GM12865 (cell line): ENCODE results near the gene HIPK2.

Experiments
- DNase-seq: peaks from one replicate; pipeline ENCODE4 v3.0.0; 2010; ENCODE audit warnings: low read depth
- H3K4me3 ChIP-seq: 2 replicates; pipeline ENCODE4 v1.5.1; 2011; ENCODE audit warnings: mild to moderate bottlenecking, low read depth, low read length, control low read depth
- TF ChIP-seq, protein P1 (sequence below): IDR thresholded peaks from 2 replicates; pipeline ENCODE4 v1.5.1; 2011; ENCODE audit warnings: low read length, control low read depth, low read depth, inconsistent platforms; ENCODE audit not compliant: insufficient read depth; ENCODE audit errors: missing control alignments

HIPK2 gene

DNA sequence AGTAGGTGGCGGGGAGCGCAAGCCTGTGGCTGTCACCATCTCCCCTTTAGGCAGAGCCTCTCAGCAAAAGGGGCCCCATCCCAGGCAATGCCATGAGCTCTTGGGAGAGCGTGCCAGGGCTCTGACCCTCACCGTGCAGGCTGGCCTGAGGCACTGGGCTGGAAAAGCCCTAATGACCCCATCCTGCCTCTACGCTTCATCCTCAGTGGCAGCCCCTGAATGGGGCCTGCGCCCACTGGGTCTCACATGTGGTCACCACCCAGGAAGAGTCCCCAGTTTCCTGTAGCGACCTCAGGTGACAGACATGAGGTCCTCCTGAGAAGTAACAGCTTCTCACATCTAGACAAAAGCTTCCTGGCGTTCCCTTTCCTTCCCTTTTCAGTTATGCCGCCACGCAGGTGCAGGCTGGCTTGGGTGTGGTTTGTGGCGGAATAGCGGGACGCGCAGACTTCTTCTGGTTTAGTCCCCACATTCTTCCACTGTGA lies 195.1 kb downstream of the HIPK2 start:
- H3K4me3 ChIP-seq = no peak overlapping the region
- DNase-seq = no peak
- TF ChIP-seq, protein P1, sequence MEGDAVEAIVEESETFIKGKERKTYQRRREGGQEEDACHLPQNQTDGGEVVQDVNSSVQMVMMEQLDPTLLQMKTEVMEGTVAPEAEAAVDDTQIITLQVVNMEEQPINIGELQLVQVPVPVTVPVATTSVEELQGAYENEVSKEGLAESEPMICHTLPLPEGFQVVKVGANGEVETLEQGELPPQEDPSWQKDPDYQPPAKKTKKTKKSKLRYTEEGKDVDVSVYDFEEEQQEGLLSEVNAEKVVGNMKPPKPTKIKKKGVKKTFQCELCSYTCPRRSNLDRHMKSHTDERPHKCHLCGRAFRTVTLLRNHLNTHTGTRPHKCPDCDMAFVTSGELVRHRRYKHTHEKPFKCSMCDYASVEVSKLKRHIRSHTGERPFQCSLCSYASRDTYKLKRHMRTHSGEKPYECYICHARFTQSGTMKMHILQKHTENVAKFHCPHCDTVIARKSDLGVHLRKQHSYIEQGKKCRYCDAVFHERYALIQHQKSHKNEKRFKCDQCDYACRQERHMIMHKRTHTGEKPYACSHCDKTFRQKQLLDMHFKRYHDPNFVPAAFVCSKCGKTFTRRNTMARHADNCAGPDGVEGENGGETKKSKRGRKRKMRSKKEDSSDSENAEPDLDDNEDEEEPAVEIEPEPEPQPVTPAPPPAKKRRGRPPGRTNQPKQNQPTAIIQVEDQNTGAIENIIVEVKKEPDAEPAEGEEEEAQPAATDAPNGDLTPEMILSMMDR = no peak

GRCh38 chr7:139582130-139582650 lies 195.6 kb downstream of the HIPK2 start:
- H3K4me3 ChIP-seq = no peak overlapping the region
- DNase-seq = no peak
- TF ChIP-seq, protein P1 = no peak

DNA sequence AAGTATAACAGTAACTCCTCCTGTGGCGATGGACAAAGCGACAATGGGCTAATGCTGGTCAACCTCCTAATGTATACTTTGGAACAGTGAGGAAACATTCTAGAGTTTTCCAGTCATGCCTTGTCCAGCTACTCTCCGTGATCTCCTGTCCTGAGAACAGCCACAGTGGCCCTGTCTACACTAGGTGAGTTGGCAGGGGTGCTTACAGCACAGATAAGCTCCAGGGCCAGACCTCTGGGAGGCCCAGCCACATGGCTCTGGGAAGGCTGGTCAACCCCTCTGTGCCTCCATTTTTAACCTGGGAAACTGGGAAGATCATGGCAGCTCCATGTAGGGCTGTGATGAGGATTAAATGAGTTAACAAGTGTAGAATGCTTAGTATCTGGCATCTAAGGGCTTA lies 197.4 kb downstream of the HIPK2 start:
- H3K4me3 ChIP-seq = no peak overlapping the region
- TF ChIP-seq, protein P1 = no peak
- no peak for DNase-seq

DNA sequence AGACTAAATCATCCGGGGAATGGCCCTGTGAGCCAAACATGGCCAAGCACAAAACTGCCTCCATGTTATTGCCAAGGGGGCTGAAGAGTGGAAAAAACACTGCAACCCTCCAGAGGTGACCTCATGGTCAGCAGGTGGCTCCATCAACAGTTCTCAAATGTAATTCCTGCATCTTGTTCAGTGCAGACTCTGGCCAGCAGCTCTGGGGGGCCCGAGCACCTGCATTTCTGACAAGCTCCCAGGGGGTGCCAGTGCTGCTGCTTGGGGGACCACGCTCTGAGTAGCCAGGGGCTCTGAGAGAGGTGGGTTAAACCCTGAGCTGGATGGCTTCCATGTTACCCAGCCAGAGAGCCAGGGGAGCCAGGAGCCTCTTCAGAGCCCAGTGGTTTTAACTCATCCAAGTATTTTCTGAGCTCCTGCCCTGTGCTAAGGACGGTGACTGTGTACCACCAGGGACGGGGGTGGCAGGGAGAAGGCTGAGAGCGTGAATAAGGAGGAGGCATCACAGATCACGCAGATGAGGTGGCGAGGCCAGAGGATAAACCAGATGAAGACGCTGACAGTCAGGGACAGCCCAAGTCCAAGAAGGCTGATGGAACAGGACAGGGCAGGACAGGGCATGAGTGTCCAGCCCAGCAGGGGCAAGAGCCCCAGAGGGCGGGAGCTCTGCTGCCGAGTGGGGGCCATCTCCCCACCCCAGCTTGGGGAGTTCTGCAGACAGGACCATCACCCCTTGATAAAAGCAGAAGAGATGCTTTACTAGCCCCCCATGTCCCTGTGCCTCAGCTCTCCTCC lies 201.4 kb downstream of the HIPK2 start:
- no peak for DNase-seq
- TF ChIP-seq, protein P1 = no peak
- H3K4me3 ChIP-seq = no peak overlapping the region

GRCh38 chr7:139575338-139575680 lies 202.5 kb downstream of the HIPK2 start:
- no peak overlapping the region for H3K4me3 ChIP-seq
- DNase-seq = no peak
- TF ChIP-seq, protein P1 = no peak

- no peak for DNase-seq
- TF ChIP-seq, protein P1 = no peak
- H3K4me3 ChIP-seq = no peak overlapping the region
These were observed 203.0 kb downstream of the HIPK2 start for GRCh38 chr7:139574618-139575337.
